Cortex of kidney (tissue), 1 donor: ENCODE results near the gene DIPK1A.

Experiments
- DNase-seq: peaks from one replicate; lab custom pipeline; 2025; lab: John Stamatoyannopoulos, UW

DIPK1A gene

GRCh38 chr1:92876351-92876750 is 84.9 kb downstream of the DIPK1A start:
- no peak for DNase-seq

GRCh38 chr1:92874987-92875386 is 86.3 kb downstream of the DIPK1A start:
- DNase-seq, result no peak

- DNase-seq, result no peak
Observed at GRCh38 chr1:92872719-92873118, 88.5 kb downstream of the DIPK1A start.

GRCh38 chr1:92870591-92870990 is 90.7 kb downstream of the DIPK1A start:
- DNase-seq, result no peak

GRCh38 chr1:92864131-92864530 is 97.1 kb downstream of the DIPK1A start:
- no peak for DNase-seq

- DNase-seq, result no peak
Observed at GRCh38 chr1:92862605-92863004, 98.7 kb downstream of the DIPK1A start.

GRCh38 chr1:92859400-92860039 is 101.7 kb downstream of the DIPK1A start:
- DNase-seq, result no peak

- no peak for DNase-seq
Observed at GRCh38 chr1:92858564-92859399, 102.5 kb downstream of the DIPK1A start.

- no peak for DNase-seq
Observed at GRCh38 chr1:92857817-92858216, 103.4 kb downstream of the DIPK1A start.

- no peak for DNase-seq
Observed at GRCh38 chr1:92855236-92855635, 106.0 kb downstream of the DIPK1A start.

GRCh38 chr1:92854101-92854785 is 107.0 kb downstream of the DIPK1A start:
- DNase-seq, result no peak

GRCh38 chr1:92853299-92853698 is 108.0 kb downstream of the DIPK1A start:
- DNase-seq, result no peak

GRCh38 chr1:92851729-92852128 is 109.5 kb downstream of the DIPK1A start:
- DNase-seq, result no peak

- no peak for DNase-seq
Observed at GRCh38 chr1:92850019-92850418, 111.2 kb downstream of the DIPK1A start.

- DNase-seq, result no peak
Observed at GRCh38 chr1:92848201-92848600, 113.1 kb downstream of the DIPK1A start.

GRCh38 chr1:92845908-92846307 is 115.4 kb downstream of the DIPK1A start:
- DNase-seq, result no peak

- no peak for DNase-seq
Observed at GRCh38 chr1:92844439-92844838, 116.8 kb downstream of the DIPK1A start.

GRCh38 chr1:92843429-92844352 is 117.6 kb downstream of the DIPK1A start:
- DNase-seq, result no peak

GRCh38 chr1:92843046-92843423 is 118.2 kb downstream of the DIPK1A start:
- no peak for DNase-seq

- no peak for DNase-seq
Observed at GRCh38 chr1:92842082-92843045, 118.9 kb downstream of the DIPK1A start.

GRCh38 chr1:92840600-92840999 is 120.7 kb downstream of the DIPK1A start:
- DNase-seq, result no peak
